Measurements from ENCODE around the gene ACD. TPM values are rescaled to one million over a fixed set of nuclear protein-coding genes. Genes with fewer than 3 reads are reported as not detected.

The ACD gene
- total RNA-seq, 1 donor from 2014 or later: 31.6 TPM

DNA sequence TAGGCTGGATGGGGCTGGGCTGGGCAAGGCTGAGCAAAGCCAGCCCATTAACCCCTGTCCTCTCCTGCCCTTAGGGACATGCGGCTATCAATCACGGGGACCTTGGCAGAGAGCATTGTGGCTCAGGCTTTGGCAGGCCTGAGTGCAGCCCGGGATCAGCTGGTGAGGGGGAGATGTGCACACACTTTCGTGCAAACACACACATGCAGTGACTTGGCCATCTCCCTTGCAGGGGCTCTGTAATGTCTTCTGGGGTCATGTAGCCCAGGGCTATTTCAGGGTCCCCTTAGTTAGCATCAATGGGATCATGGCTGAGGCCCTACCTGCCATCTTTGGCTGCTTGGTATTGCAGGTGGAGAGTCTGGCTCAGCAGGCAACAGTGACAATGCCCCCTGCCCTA lies 8.2 kb downstream of the ACD start:
- TF ChIP-seq CTCF (conservative IDR thresholded peaks at IDR 0.05): no peak
- Mint-ChIP-seq H3K36me3 (peaks cover 3% of the 10 kb centered on the region), H3K27ac (no peak overlapping the region), H3K4me3 (peak overlapping the region; percentile 84), H3K27me3 (peaks cover 51% of the 10 kb centered on the region), H3K9me3 (no peaks in the 10 kb centered on the region), H3K4me1 (ENCODE audit: unreplicated experiment) (no peaks in the 10 kb centered on the region)
- DNase-seq (ENCODE audit: extremely low spot score, unreplicated experiment): no peak

DNA sequence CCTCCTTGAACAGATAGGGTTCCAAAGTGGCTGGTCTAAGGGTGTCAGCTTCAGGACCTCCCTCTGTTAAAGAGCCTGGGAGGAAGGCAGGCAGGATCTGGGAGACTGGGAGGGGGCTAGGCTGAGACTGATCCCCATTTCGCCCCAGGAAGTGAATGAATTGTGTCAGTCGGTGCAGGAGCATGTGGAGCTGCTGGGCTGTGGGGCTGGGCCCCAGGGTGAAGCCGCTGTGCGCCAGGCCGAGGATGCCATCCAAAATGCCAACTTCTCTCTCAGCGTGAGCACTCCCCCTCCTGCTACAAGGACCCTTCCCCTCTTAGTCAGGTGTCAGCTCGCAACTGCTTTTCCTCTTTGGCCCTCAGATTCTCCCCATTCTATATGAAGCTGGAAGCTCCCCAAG lies 9.0 kb downstream of the ACD start:
- peaks cover 55% of the 10 kb centered on the region for H3K27me3 Mint-ChIP-seq
- TF ChIP-seq CTCF (conservative IDR thresholded peaks at IDR 0.05): no peak
- no peak overlapping the region for H3K27ac Mint-ChIP-seq
- no peak for DNase-seq (ENCODE audit: extremely low spot score, unreplicated experiment)
- peaks cover 3% of the 10 kb centered on the region for H3K36me3 Mint-ChIP-seq
- H3K4me1 Mint-ChIP-seq (ENCODE audit: unreplicated experiment): no peaks in the 10 kb centered on the region
- H3K9me3 Mint-ChIP-seq: no peaks in the 10 kb centered on the region
- H3K4me3 Mint-ChIP-seq: peak overlapping the region; percentile 7

DNA sequence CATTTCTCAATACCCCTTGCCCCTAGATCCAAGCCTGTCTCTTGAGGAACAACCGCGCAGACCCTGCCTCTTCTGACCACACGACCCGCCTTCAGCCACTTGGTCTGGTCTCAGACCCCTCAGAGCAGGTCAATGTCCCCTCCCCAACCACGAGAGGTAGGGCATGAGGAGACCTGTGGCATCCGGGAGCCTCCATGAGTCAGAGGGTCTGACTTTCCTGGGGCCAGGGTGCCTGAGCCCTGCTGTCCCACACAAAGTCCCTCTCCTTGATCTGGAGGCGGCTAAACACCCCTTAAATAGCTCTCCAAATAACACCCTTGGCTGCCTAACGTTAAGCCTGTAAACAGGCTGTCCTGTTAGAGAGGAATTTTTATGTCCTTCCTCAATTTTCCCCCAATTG lies 10.0 kb downstream of the ACD start:
- Mint-ChIP-seq H3K27ac (no peak overlapping the region), H3K27me3 (peaks cover 52% of the 10 kb centered on the region), H3K9me3 (no peaks in the 10 kb centered on the region), H3K4me1 (ENCODE audit: unreplicated experiment) (no peaks in the 10 kb centered on the region), H3K4me3 (no peak overlapping the region), H3K36me3 (no peaks in the 10 kb centered on the region)
- no peak for TF ChIP-seq CTCF (conservative IDR thresholded peaks at IDR 0.05)
- DNase-seq (ENCODE audit: extremely low spot score, unreplicated experiment): no peak

DNA sequence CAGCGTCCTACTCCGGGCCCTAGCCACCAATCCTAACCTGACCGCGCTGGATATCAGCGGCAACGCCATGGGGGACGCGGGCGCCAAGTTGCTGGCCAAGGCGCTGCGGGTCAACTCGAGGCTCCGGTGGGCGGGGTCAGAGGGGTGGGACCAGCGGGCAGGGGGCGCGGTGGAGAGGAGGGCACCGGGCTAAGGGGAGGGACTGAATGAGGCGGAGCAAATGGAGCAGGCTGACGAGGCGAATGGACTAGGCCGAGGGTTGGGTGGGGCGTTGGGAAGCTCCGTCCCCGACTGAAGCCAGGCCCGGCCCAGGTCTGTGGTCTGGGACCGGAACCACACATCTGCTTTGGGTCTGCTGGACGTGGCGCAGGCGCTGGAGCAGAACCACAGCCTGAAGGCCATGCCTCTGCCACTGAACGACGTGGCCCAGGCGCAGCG lies 10.5 kb downstream of the ACD start:
- Mint-ChIP-seq H3K4me3 (no peak overlapping the region), H3K4me1 (ENCODE audit: unreplicated experiment) (no peaks in the 10 kb centered on the region), H3K27me3 (peaks cover 47% of the 10 kb centered on the region), H3K27ac (no peak overlapping the region), H3K9me3 (no peaks in the 10 kb centered on the region), H3K36me3 (no peaks in the 10 kb centered on the region)
- DNase-seq (ENCODE audit: extremely low spot score, unreplicated experiment): no peak
- TF ChIP-seq CTCF (conservative IDR thresholded peaks at IDR 0.05): no peak

- Mint-ChIP-seq H3K27me3 (peaks cover 50% of the 10 kb centered on the region), H3K36me3 (no peaks in the 10 kb centered on the region), H3K4me3 (no peak overlapping the region), H3K9me3 (no peaks in the 10 kb centered on the region), H3K27ac (no peak overlapping the region), H3K4me1 (ENCODE audit: unreplicated experiment) (no peaks in the 10 kb centered on the region)
- TF ChIP-seq CTCF (conservative IDR thresholded peaks at IDR 0.05): no peak
- no peak for DNase-seq (ENCODE audit: extremely low spot score, unreplicated experiment)
Observed at GRCh38 chr16:67648764-67649407, 11.2 kb downstream of the ACD start.
